ENCODE measurements around the gene LRRK1.

DNA sequence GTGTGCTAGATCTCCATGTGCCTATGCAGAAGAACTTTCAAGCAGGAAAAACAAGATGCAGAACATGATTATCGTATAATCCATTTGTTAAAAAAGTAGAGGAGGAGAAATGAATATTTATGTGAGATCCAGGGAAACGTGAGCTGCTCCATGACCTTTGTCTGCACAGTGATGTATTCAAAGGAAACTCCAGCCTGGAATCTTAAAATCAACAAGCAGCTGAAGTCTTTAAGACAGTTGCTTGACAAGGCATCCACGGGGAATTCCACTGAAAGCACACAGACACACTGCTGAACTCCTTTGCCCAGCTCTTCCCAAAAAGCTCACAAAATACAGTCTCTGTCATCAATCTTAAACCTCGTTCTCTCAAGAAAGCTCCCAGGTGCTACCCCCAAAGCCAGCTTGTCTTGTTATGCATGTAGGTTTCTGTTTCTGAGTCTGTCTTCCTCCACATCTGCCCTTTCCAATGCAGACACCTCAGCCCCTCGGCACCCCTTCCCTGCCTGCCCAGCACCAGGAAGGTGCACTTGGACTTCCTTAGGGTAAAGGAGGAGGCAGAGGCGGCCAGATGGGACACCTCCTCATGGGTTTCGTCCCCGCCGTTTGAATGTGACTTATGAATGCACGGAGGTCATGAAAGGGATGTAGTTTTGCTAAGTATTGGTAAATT, 28.7 kb downstream of the LRRK1 start:
- TF ChIP-seq POLR2A (IDR thresholded peaks at IDR 0.05) (no peak), CTCF (IDR thresholded peaks at IDR 0.05) (no peak)

Data from gastroesophageal sphincter (tissue), 3 donors.